HL-60 (cell line): ENCODE measurements around the gene GPC4.

ENCODE experiments used
- SPI1 ChIP-seq: IDR thresholded peaks from 2 replicates; pipeline ENCODE4 v1.6.1; 2012; ENCODE audit warnings: low read depth, mild to moderate bottlenecking, borderline replicate concordance
- TF ChIP-seq, protein P1 (sequence below): IDR thresholded peaks from one replicate; pipeline ENCODE4 v1.5.1; 2011; ENCODE audit warnings: low read length, control low read depth, inconsistent platforms; ENCODE audit not compliant: insufficient read depth
- TF ChIP-seq, protein P2 (sequence below): IDR thresholded peaks from 2 replicates; pipeline ENCODE4 v1.6.1; 2012; ENCODE audit warnings: low read depth; ENCODE audit not compliant: insufficient replicate concordance

DNA sequence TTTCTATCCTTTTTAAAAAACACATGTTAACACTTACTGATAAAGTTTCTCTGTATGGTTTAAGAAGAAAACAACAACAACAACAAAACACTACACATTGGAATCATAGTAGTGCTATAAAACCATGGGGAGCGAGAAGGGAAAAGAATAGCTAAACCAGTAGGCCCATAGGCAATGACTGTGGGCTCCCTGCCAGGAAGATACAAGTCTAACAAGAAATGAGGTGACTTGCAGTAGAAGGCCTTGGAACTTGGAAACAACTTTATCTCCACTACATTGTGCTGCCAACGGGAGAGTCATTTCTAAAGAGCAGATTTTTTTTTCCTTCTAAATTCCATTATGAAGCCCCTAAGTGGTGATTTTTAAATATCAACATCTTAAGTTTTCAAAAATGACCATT is 78.0 kb downstream of the GPC4 start:
- TF ChIP-seq, protein P1, sequence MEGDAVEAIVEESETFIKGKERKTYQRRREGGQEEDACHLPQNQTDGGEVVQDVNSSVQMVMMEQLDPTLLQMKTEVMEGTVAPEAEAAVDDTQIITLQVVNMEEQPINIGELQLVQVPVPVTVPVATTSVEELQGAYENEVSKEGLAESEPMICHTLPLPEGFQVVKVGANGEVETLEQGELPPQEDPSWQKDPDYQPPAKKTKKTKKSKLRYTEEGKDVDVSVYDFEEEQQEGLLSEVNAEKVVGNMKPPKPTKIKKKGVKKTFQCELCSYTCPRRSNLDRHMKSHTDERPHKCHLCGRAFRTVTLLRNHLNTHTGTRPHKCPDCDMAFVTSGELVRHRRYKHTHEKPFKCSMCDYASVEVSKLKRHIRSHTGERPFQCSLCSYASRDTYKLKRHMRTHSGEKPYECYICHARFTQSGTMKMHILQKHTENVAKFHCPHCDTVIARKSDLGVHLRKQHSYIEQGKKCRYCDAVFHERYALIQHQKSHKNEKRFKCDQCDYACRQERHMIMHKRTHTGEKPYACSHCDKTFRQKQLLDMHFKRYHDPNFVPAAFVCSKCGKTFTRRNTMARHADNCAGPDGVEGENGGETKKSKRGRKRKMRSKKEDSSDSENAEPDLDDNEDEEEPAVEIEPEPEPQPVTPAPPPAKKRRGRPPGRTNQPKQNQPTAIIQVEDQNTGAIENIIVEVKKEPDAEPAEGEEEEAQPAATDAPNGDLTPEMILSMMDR: no peak
- TF ChIP-seq, protein P2, sequence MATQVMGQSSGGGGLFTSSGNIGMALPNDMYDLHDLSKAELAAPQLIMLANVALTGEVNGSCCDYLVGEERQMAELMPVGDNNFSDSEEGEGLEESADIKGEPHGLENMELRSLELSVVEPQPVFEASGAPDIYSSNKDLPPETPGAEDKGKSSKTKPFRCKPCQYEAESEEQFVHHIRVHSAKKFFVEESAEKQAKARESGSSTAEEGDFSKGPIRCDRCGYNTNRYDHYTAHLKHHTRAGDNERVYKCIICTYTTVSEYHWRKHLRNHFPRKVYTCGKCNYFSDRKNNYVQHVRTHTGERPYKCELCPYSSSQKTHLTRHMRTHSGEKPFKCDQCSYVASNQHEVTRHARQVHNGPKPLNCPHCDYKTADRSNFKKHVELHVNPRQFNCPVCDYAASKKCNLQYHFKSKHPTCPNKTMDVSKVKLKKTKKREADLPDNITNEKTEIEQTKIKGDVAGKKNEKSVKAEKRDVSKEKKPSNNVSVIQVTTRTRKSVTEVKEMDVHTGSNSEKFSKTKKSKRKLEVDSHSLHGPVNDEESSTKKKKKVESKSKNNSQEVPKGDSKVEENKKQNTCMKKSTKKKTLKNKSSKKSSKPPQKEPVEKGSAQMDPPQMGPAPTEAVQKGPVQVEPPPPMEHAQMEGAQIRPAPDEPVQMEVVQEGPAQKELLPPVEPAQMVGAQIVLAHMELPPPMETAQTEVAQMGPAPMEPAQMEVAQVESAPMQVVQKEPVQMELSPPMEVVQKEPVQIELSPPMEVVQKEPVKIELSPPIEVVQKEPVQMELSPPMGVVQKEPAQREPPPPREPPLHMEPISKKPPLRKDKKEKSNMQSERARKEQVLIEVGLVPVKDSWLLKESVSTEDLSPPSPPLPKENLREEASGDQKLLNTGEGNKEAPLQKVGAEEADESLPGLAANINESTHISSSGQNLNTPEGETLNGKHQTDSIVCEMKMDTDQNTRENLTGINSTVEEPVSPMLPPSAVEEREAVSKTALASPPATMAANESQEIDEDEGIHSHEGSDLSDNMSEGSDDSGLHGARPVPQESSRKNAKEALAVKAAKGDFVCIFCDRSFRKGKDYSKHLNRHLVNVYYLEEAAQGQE: no peak
- no peak for TF ChIP-seq SPI1
